Measurements from ENCODE around the gene ERBIN. TPM values are rescaled to one million over a fixed set of nuclear protein-coding genes. Genes with fewer than 3 reads are reported as not detected.

Gene ERBIN
- polyA plus RNA-seq, 3 donors = 25.2 to 43.3 (median 28.6) TPM

DNA sequence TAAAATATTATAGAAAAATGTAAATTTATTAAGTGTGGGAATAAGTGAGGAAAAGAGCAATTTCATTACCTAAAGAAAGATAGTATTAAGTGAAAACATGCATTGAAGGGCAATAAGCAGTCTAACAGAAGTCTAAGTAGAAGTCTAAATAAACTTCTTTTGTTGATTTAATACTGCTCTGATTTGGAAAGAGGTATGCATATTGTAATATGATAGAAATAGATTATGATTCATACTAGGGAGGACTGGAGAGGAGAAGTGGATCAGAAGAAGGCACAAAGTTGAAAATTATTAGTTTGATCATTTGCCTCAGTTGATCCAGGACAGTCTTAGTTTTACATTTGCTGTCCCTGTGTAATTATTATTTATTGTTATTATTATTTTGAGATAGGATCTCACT, 6.6 kb upstream of the ERBIN start:
- Histone ChIP-seq H3K27ac (ENCODE audit: low read depth in 1 of 2, low read length in 2 of 2) (no peak overlapping the region), H3K4me3 (replicated peaks in 1 of 3; ENCODE audit: low read depth in 2 of 3, low read length in 3 of 3) (no peak overlapping the region), H2AFZ (ENCODE audit: insufficient read depth, low read depth, low read length, poor library complexity, severe bottlenecking) (no peak overlapping the region), H3K9me3 (replicated peaks in 1 of 2; ENCODE audit: control insufficient read depth in 1 of 2, insufficient read depth in 1 of 2, low read length in 2 of 2) (no peaks in the 10 kb centered on the region), H3K4me1 (ENCODE audit: control insufficient read depth in 1 of 2, insufficient read depth in 2 of 2, low read length in 2 of 2) (peaks cover 19 to 22% of the 10 kb centered on the region in 2 donors), H3K27me3 (ENCODE audit: control insufficient read depth in 2 of 2, insufficient read depth in 2 of 2, low read length in 2 of 2) (peaks cover 3 to 8% of the 10 kb centered on the region in 2 donors), H3K36me3 (replicated peaks in 1 of 2; ENCODE audit: control insufficient read depth in 1 of 2, insufficient read depth in 2 of 2, low read length in 2 of 2) (no peaks in the 10 kb centered on the region), H3K9ac (ENCODE audit: insufficient read depth, low read length, poor library complexity, severe bottlenecking) (no peak overlapping the region), H3K4me2 (replicated peaks; ENCODE audit: extremely low read depth, low read length, poor library complexity, severe bottlenecking) (no peak overlapping the region), H4K20me1 (ENCODE audit: insufficient read depth, low read length) (no peaks in the 10 kb centered on the region), H3K79me2 (ENCODE audit: insufficient read depth, low read length) (no peaks in the 10 kb centered on the region)
- Mint-ChIP-seq H3K4me1 (peaks cover 29% of the 10 kb centered on the region), H3K36me3 (no peaks in the 10 kb centered on the region), H3K27me3 (ENCODE audit: low read depth in 3 of 3) (peaks cover 7 to 11% (median 9%) of the 10 kb centered on the region in 3 donors), H3K4me3 (no peak overlapping the region), H3K27ac (no peak overlapping the region), H3K9me3 (no peaks in the 10 kb centered on the region)
- DNase-seq = no peak
- TF ChIP-seq, protein P1, sequence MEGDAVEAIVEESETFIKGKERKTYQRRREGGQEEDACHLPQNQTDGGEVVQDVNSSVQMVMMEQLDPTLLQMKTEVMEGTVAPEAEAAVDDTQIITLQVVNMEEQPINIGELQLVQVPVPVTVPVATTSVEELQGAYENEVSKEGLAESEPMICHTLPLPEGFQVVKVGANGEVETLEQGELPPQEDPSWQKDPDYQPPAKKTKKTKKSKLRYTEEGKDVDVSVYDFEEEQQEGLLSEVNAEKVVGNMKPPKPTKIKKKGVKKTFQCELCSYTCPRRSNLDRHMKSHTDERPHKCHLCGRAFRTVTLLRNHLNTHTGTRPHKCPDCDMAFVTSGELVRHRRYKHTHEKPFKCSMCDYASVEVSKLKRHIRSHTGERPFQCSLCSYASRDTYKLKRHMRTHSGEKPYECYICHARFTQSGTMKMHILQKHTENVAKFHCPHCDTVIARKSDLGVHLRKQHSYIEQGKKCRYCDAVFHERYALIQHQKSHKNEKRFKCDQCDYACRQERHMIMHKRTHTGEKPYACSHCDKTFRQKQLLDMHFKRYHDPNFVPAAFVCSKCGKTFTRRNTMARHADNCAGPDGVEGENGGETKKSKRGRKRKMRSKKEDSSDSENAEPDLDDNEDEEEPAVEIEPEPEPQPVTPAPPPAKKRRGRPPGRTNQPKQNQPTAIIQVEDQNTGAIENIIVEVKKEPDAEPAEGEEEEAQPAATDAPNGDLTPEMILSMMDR (IDR thresholded peaks at IDR 0.05) = no peak
- intact Hi-C loops (cut with micrococcal nuclease) = loop anchor here in 1 of 2 donors (10.0 kb wide), 2 partner anchors 95 to 225 kb away; partner anchors contain the start of gene SREK1

DNA sequence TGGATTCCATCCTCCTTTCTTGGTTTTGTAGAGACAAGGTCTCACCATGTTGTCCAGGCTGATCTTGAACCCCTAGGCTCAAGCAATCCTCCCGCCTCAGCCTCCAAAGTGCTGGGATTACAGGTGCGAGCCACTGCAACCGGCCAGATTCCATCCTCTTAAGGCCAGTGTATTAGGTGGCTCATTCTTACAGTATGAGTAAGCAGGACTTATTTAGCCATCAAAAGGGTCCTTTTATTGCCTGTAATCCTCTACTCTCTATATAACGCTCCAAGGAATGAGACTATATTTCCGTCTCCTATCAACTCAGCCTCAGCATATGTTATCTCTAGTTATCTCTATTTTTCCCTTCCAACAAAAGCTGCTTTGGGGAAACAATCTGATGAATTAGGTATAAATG, 3.0 kb upstream of the ERBIN start:
- H3K4me1 Mint-ChIP-seq = peaks cover 24% of the 10 kb centered on the region
- intact Hi-C loops (cut with micrococcal nuclease) = loop anchor here in 1 of 2 donors (10.0 kb wide), 2 partner anchors 99 to 221 kb away; partner anchors contain the start of gene SREK1
- TF ChIP-seq, protein P1 (IDR thresholded peaks at IDR 0.05) = no peak
- H3K4me1 ChIP-seq (ENCODE audit: control insufficient read depth in 1 of 2, insufficient read depth in 2 of 2, low read length in 2 of 2) = peaks cover 13 to 23% of the 10 kb centered on the region in 2 donors
- no peak overlapping the region for H3K4me2 ChIP-seq (replicated peaks; ENCODE audit: extremely low read depth, low read length, poor library complexity, severe bottlenecking)
- H2AFZ ChIP-seq (ENCODE audit: insufficient read depth, low read depth, low read length, poor library complexity, severe bottlenecking) = no peak overlapping the region
- H3K79me2 ChIP-seq (ENCODE audit: insufficient read depth, low read length) = peaks cover 19% of the 10 kb centered on the region
- H3K27me3 ChIP-seq (ENCODE audit: control insufficient read depth in 2 of 2, insufficient read depth in 2 of 2, low read length in 2 of 2) = peaks cover 3 to 8% of the 10 kb centered on the region in 2 donors
- H3K9me3 ChIP-seq (replicated peaks in 1 of 2; ENCODE audit: control insufficient read depth in 1 of 2, insufficient read depth in 1 of 2, low read length in 2 of 2) = no peaks in the 10 kb centered on the region
- no peak overlapping the region for H3K4me3 ChIP-seq (replicated peaks in 1 of 3; ENCODE audit: low read depth in 2 of 3, low read length in 3 of 3)
- no peak overlapping the region for H3K27ac ChIP-seq (ENCODE audit: low read depth in 1 of 2, low read length in 2 of 2)
- no peaks in the 10 kb centered on the region for H3K36me3 ChIP-seq (replicated peaks in 1 of 2; ENCODE audit: control insufficient read depth in 1 of 2, insufficient read depth in 2 of 2, low read length in 2 of 2)
- WGBS (ENCODE audit: insufficient coverage) = no CpG with 5 or more reads among the region's 5 CpGs
- H3K9ac ChIP-seq (ENCODE audit: insufficient read depth, low read length, poor library complexity, severe bottlenecking) = no peak overlapping the region
- no peak overlapping the region for H3K27ac Mint-ChIP-seq
- H4K20me1 ChIP-seq (ENCODE audit: insufficient read depth, low read length) = peaks cover 12% of the 10 kb centered on the region
- H3K27me3 Mint-ChIP-seq (ENCODE audit: low read depth in 3 of 3) = peaks cover 4 to 11% (median 8%) of the 10 kb centered on the region in 3 donors
- no peak for DNase-seq
- no peak overlapping the region for H3K4me3 Mint-ChIP-seq
- no peaks in the 10 kb centered on the region for H3K36me3 Mint-ChIP-seq
- H3K9me3 Mint-ChIP-seq = no peaks in the 10 kb centered on the region
